ENCODE measurements around the gene ANXA11.

The ANXA11 gene

GRCh38 chr10:80184291-80184690 lies 21.0 kb downstream of the ANXA11 start:
- no peak for TF ChIP-seq CTCF (IDR thresholded peaks at IDR 0.05; ENCODE audit: insufficient read depth, low read length, missing control alignments)
- CTCF ChIA-PET = interaction anchor here (1.0 to 2.4 kb wide), 4 partner anchors 9 to 41 kb away, joined by 3 to 11 read pairs (median 5); no protein-coding TSS in a partner anchor
- H3K4me3 ChIP-seq (ENCODE audit: low read depth, low read length) = no peak overlapping the region
- POLR2A ChIA-PET = interaction anchor here (1.6 kb wide), 1 partner anchor 19 kb away, joined by 5 read pairs; no protein-coding TSS in a partner anchor
- no peak for DNase-seq (ENCODE audit: low read depth, low spot score)

GRCh38 chr10:80183436-80183835 lies 21.9 kb downstream of the ANXA11 start:
- ChIA-PET CTCF (interaction anchor here (0.8 to 2.4 kb wide), 3 partner anchors 21 to 40 kb away, joined by 3 to 7 read pairs (median 3); no protein-coding TSS in a partner anchor), POLR2A (interaction anchor here (0.6 kb wide), 2 partner anchors 22 to 66 kb away, joined by 3 to 4 read pairs; partner anchors contain the start of gene ANXA11)
- no peak for DNase-seq (ENCODE audit: low read depth, low spot score)
- no peak for TF ChIP-seq CTCF (IDR thresholded peaks at IDR 0.05; ENCODE audit: insufficient read depth, low read length, missing control alignments)
- H3K4me3 ChIP-seq (ENCODE audit: low read depth, low read length) = no peak overlapping the region

GRCh38 chr10:80182986-80183385 lies 22.4 kb downstream of the ANXA11 start:
- no peak for DNase-seq (ENCODE audit: low read depth, low spot score)
- no peak overlapping the region for H3K4me3 ChIP-seq (ENCODE audit: low read depth, low read length)
- TF ChIP-seq CTCF (IDR thresholded peaks at IDR 0.05; ENCODE audit: insufficient read depth, low read length, missing control alignments) = no peak
- POLR2A ChIA-PET = interaction anchor here (0.6 kb wide), 1 partner anchor 66 kb away, joined by 3 read pairs; no protein-coding TSS in a partner anchor
- CTCF ChIA-PET = interaction anchor here (0.8 to 2.4 kb wide), 3 partner anchors 21 to 40 kb away, joined by 3 to 7 read pairs (median 3); no protein-coding TSS in a partner anchor

- TF ChIP-seq CTCF (IDR thresholded peaks at IDR 0.05; ENCODE audit: insufficient read depth, low read length, missing control alignments) = no peak
- CTCF ChIA-PET = interaction anchor here (2.4 to 3.8 kb wide), 2 partner anchors 10 to 13 kb away, joined by 8 to 17 read pairs; no protein-coding TSS in a partner anchor
- DNase-seq (ENCODE audit: low read depth, low spot score) = no peak
- H3K4me3 ChIP-seq (ENCODE audit: low read depth, low read length) = no peak overlapping the region
- POLR2A ChIA-PET = interaction anchor here (0.6 kb wide), 1 partner anchor 23 kb away, joined by 3 read pairs; no protein-coding TSS in a partner anchor
Measured at GRCh38 chr10:80177781-80178636, 27.3 kb downstream of the ANXA11 start.

GRCh38 chr10:80176526-80176925 lies 28.8 kb downstream of the ANXA11 start:
- ChIA-PET POLR2A (no interaction called here), CTCF (interaction anchor here (1.6 to 3.8 kb wide), 4 partner anchors 9 to 33 kb away, joined by 5 to 17 read pairs (median 8); no protein-coding TSS in a partner anchor)
- no peak for DNase-seq (ENCODE audit: low read depth, low spot score)
- TF ChIP-seq CTCF (IDR thresholded peaks at IDR 0.05; ENCODE audit: insufficient read depth, low read length, missing control alignments) = no peak
- no peak overlapping the region for H3K4me3 ChIP-seq (ENCODE audit: low read depth, low read length)

Data from AG04449 (cell line).